K562 (cell line): Measurements from ENCODE around the gene PARD6A. TPM values are rescaled to one million over a fixed set of nuclear protein-coding genes. Genes with fewer than 3 reads are reported as not detected.

ENCODE experiments used
- BACH1 ChIP-seq: fragments of 200-800 bp; sonication (Bioruptor generic); IDR thresholded peaks from 2 replicates; pipeline ENCODE4 v1.6.1; 2016; ENCODE audit warnings: missing genetic modification characterization, missing compliant biosample characterization
- BRD4 ChIP-seq: fragments of 200-600 bp; sonication (generic); IDR thresholded peaks from 2 replicates; pipeline ENCODE4 v1.6.1; 2017; ENCODE audit warnings: inconsistent platforms
- CBX1 ChIP-seq: sonication (generic); IDR thresholded peaks from 2 replicates; pipeline ENCODE4 v1.6.1; 2016; ENCODE audit warnings: antibody characterized with exemption, low read depth, mild to moderate bottlenecking
- CHD1 ChIP-seq: fragments of 200-600 bp; sonication (generic); IDR thresholded peaks from one replicate; pipeline ENCODE4 v1.6.1; 2012; ENCODE audit warnings: mild to moderate bottlenecking, moderate library complexity, low read length, inconsistent platforms
- DPF2 ChIP-seq: fragments of 450-650 bp; IDR thresholded peaks from 2 replicates; pipeline ENCODE4 v1.6.1; 2016
- GABPA ChIP-seq: fragments of 200-800 bp; sonication (Bioruptor generic); conservative IDR thresholded peaks from 2 replicates; pipeline ENCODE4 v1.6.1; 2016; ENCODE audit warnings: low read depth, missing genetic modification characterization, missing compliant biosample characterization
- HCFC1 ChIP-seq: IDR thresholded peaks from 2 replicates; pipeline ENCODE4 v1.6.1; 2012; ENCODE audit warnings: low read depth, low read length, improper control_type of control experiment
- HLTF ChIP-seq: fragments of 450-650 bp; IDR thresholded peaks from 2 replicates; pipeline ENCODE4 v1.6.1; 2016
- KAT7 ChIP-seq: sonication (generic); formaldehyde crosslinking; IDR thresholded peaks from 2 replicates; pipeline ENCODE4 v1.8.0; 2022; ENCODE audit warnings: missing genetic modification reagents, mild to moderate bottlenecking, borderline replicate concordance
- NFXL1 ChIP-seq: fragments of 450-650 bp; formaldehyde crosslinking; IDR thresholded peaks from 2 replicates; pipeline ENCODE4 v1.4.0; 2021; ENCODE audit warnings: mild to moderate bottlenecking
- RBFOX2 ChIP-seq: fragments of 200-400 bp; formaldehyde crosslinking; IDR thresholded peaks from 2 replicates; pipeline ENCODE4 v1.6.1; 2017; ENCODE audit warnings: low read depth, mild to moderate bottlenecking, low read length, moderate library complexity
- SAP30 ChIP-seq: fragments of 200-600 bp; sonication (generic); IDR thresholded peaks from 2 replicates; pipeline ENCODE4 v1.6.1; 2012; ENCODE audit warnings: borderline replicate concordance, low read depth, mild to moderate bottlenecking, moderate library complexity, low read length, control low read depth, inconsistent platforms; ENCODE audit not compliant: insufficient read depth, poor library complexity, severe bottlenecking
- SETDB1 ChIP-seq: IDR thresholded peaks from one replicate; pipeline ENCODE4 v1.6.1; 2012; ENCODE audit warnings: low read length, control low read depth, inconsistent platforms
- SMAD4 ChIP-seq: fragments of 250-450 bp; sonication (Bioruptor Pico); conservative IDR thresholded peaks from 2 replicates; pipeline ENCODE4 v1.8.0; 2021; ENCODE audit warnings: inconsistent platforms, mild to moderate bottlenecking, moderate library complexity
- TBP ChIP-seq: optimal IDR thresholded peaks from 2 replicates; pipeline ENCODE3; 2011; ENCODE audit warnings: low read depth, low read length, improper control_type of control experiment
- ZKSCAN3 ChIP-seq: fragments of 250-450 bp; sonication (Bioruptor Pico); IDR thresholded peaks from 2 replicates; pipeline ENCODE4 v1.4.0; 2020
- ZNF707 ChIP-seq: fragments of 250-450 bp; sonication (Bioruptor Pico); conservative IDR thresholded peaks from 2 replicates; pipeline ENCODE4 v1.8.0; 2022; ENCODE audit warnings: inconsistent platforms, mild to moderate bottlenecking, moderate library complexity
- polyA plus RNA-seq, 8 experiments: library from polyadenylated mRNA; depleted of rRNA in 4 of 8; stranded (reverse) in 5 of 8; unstranded in 3 of 8; fragments of >200 nt; fragmentation: Nextera tagmentation in 2 of 8; fragmentation: Illumina TruSeq in 1 of 8; extraction: Ambion mirVana in 2 of 8; extraction: Trizol in 1 of 8; gene quantifications; 2 replicates each; pipeline versions ENCODE4 v1.2.1 to v1.2.3, GENCODE V29; 2011 to 2014; ENCODE audit warnings: inconsistent platforms in 1 of 8, missing spikeins in 1 of 8
- total RNA-seq, 7 experiments: library from RNA; depleted of rRNA in 6 of 7; stranded (reverse); fragments of >200 nt in 6 of 7; fragmentation: Illumina TruSeq in 2 of 7; extraction: Trizol in 2 of 7; gene quantifications; 2 replicates each; pipeline versions ENCODE4 v1.2.1 to v1.2.3, GENCODE V29; 2011 to 2021; ENCODE audit warnings: low replicate concordance in 1 of 7
- TF ChIP-seq, protein P1 (sequence below), 2 experiments: fragments of 450-650 bp in 1 of 2; IDR thresholded peaks; 2 replicates each; pipeline ENCODE4 v1.6.1; 2011 to 2017; ENCODE audit warnings: low read depth in 2 of 2, antibody characterized with exemption in 1 of 2, borderline replicate concordance in 1 of 2, low read length in 1 of 2, mild to moderate bottlenecking in 1 of 2, mixed read lengths in 1 of 2; ENCODE audit not compliant: control insufficient read depth in 1 of 2
- TF ChIP-seq, protein P2 (sequence below), 2 experiments: IDR thresholded peaks; 2 replicates each; pipeline ENCODE4 v1.6.1; 2011; ENCODE audit warnings: borderline replicate concordance in 1 of 2, control low read depth in 1 of 2, low read depth in 1 of 2, low read length in 1 of 2, mild to moderate bottlenecking in 1 of 2, mixed read lengths in 1 of 2, moderate library complexity in 1 of 2; ENCODE audit not compliant: insufficient read depth in 1 of 2, insufficient read length in 1 of 2, poor library complexity in 1 of 2, severe bottlenecking in 1 of 2; ENCODE audit errors: extremely low read depth in 1 of 2
- TF ChIP-seq, protein P3 (sequence below): sonication (generic); formaldehyde crosslinking; IDR thresholded peaks from 2 replicates; pipeline ENCODE4 v1.8.0; 2022; ENCODE audit warnings: mild to moderate bottlenecking, low read depth, missing genetic modification reagents

PARD6A gene
- total and polyA plus RNA-seq, 9 of the 15 experiments (the other 6 are each of a cell fraction or from before 2014, with no cell fraction given) = 0.04 to 2.0 (median 0.44) TPM

DNA sequence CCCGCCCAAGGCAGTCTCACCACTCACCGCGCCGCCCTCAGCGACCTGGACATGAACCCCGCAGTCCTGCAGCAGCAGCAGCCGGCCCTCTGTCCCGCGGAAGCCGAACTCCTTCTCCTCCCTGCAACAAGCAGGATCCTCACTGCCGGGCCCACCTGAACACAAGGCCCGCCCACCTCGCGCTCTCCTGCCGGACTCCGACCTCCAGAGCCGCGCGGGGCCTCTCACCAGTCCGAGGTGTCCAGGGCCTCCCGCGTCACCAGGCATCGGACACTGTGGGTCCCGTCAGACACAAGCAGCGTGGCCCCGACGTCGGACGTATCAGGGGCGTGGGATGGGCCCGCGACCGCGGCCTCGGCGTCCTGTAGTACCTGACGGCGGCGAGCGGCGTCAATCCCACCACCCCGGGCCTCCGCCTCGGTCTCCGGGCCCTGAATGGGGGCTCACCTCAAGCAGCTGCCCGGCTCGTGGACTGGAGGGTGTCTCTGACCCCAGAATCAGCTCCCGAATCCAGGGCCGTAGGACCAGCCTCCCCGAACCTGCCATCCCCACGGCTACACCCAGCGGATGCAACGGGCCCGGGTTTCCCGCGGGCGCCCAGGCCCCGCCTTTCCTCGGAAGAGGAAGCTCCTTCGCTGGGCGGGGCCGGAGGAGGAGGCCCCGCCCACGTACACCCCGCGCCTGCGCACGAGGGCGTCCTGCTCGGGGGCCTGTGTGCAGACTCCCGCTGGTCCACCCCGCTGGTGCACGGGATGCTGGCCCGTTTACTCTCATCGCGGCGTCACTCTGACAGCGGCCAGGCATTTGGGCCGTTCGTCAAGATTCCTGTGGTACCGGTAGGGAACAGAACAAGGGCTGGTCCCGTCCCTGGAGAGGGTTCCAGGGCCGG lies 841 bp upstream of the PARD6A start, which contains the start of gene ACD (continued):
- TF ChIP-seq RBFOX2 (peak; percentile 87), CHD1 (peak; percentile 16), SETDB1 (no peak), SMAD4 (CRISPR knock-in tag) (0 out of 2 replicates have a peak, but pooled peaks have one; percentile 15), BACH1 (tag) (no peak), CBX1 (0 out of 2 replicates have a peak, but pooled peaks have one; percentile 21), HLTF (peak; percentile 82; the same call in 1 of the 2 replicates), ZNF707 (CRISPR knock-in tag) (no peak), KAT7 (CRISPR knock-in tag) (no peak), TBP (peak; percentile 52), NFXL1 (CRISPR knock-in tag) (no peak), BRD4 (peak; percentile 26; the same call in 1 of the 2 replicates), ZKSCAN3 (CRISPR knock-in tag) (no peak), DPF2 (no peak), GABPA (peak; percentile 85), SAP30 (peak; percentile 72), HCFC1 (no peak)
- TF ChIP-seq, protein P1, sequence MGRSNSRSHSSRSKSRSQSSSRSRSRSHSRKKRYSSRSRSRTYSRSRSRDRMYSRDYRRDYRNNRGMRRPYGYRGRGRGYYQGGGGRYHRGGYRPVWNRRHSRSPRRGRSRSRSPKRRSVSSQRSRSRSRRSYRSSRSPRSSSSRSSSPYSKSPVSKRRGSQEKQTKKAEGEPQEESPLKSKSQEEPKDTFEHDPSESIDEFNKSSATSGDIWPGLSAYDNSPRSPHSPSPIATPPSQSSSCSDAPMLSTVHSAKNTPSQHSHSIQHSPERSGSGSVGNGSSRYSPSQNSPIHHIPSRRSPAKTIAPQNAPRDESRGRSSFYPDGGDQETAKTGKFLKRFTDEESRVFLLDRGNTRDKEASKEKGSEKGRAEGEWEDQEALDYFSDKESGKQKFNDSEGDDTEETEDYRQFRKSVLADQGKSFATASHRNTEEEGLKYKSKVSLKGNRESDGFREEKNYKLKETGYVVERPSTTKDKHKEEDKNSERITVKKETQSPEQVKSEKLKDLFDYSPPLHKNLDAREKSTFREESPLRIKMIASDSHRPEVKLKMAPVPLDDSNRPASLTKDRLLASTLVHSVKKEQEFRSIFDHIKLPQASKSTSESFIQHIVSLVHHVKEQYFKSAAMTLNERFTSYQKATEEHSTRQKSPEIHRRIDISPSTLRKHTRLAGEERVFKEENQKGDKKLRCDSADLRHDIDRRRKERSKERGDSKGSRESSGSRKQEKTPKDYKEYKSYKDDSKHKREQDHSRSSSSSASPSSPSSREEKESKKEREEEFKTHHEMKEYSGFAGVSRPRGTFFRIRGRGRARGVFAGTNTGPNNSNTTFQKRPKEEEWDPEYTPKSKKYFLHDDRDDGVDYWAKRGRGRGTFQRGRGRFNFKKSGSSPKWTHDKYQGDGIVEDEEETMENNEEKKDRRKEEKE (IDR thresholded peaks at IDR 0.05; ENCODE audit: borderline replicate concordance in 1 of 2, control insufficient read depth in 1 of 2, low read depth in 2 of 2, low read length in 1 of 2) = no peak
- TF ChIP-seq, protein P2, sequence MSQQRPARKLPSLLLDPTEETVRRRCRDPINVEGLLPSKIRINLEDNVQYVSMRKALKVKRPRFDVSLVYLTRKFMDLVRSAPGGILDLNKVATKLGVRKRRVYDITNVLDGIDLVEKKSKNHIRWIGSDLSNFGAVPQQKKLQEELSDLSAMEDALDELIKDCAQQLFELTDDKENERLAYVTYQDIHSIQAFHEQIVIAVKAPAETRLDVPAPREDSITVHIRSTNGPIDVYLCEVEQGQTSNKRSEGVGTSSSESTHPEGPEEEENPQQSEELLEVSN (IDR thresholded peaks at IDR 0.05; ENCODE audit: borderline replicate concordance in 1 of 2, extremely low read depth in 1 of 2, insufficient read depth in 1 of 2, insufficient read length in 1 of 2, low read depth in 1 of 2, low read length in 1 of 2, poor library complexity in 1 of 2, severe bottlenecking in 1 of 2) = peak in 1 of 2 experiments; percentile 87
- TF ChIP-seq, protein P3, sequence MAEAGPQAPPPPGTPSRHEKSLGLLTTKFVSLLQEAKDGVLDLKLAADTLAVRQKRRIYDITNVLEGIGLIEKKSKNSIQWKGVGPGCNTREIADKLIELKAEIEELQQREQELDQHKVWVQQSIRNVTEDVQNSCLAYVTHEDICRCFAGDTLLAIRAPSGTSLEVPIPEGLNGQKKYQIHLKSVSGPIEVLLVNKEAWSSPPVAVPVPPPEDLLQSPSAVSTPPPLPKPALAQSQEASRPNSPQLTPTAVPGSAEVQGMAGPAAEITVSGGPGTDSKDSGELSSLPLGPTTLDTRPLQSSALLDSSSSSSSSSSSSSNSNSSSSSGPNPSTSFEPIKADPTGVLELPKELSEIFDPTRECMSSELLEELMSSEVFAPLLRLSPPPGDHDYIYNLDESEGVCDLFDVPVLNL (CRISPR knock-in tag) = no peak; the same call in 1 of the 2 replicates
